ENCODE data around the gene KAT14.

DNA sequence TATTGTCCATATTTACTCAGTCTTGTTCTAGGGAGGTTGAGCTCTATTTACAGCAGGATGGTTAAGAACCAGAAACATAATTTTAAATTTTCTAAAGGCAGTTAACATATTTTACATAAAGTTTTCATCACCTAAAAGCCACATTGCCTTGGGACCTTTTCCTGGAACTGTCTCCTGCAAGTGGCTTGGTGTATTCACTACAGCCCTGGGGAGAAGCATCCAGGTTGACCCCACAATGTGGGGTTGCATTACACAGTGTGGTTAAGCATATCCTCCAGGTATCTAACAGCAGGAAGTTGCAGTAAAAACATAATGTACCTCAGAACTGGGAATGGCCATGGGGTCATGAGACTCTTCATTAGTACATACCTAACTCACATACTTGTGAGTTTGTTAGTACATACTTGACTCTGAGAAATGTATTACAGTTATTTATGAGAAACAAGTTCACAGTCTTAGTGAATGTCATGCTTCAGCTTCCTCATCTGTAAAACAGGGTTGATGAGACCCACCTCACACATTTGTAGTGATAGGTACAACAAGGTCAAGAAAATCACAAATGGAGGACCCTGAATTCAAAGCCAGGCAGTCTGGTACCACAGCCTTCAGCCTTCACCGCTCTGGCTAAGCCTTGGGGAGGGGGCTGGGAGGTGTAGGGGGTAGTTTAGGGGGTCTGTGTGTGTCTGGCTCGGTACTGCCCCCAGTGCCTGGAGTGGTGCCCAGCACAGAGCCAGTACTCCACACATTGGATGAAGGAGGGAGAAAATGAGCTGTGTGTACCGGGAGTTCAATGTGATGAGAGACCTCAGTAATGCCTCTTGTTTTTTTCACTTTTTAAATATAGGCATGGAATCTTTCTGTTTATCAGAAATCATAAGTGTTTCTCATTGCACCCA lies 52.9 kb downstream of the KAT14 start:
- TF ChIP-seq RAD21 (conservative IDR thresholded peaks at IDR 0.05 in 1 of 2, IDR thresholded peaks at IDR 0.05 in 1 of 2) (no peak), POLR2A (IDR thresholded peaks at IDR 0.05; ENCODE audit: low read length) (no peak), MAZ (IDR thresholded peaks at IDR 0.05; ENCODE audit: borderline replicate concordance, low read depth, low read length) (no peak), ESRRA (IDR thresholded peaks at IDR 0.05; ENCODE audit: borderline replicate concordance, low read length) (no peak), JUNB (IDR thresholded peaks at IDR 0.05) (no peak)
- TF ChIP-seq, protein P1, sequence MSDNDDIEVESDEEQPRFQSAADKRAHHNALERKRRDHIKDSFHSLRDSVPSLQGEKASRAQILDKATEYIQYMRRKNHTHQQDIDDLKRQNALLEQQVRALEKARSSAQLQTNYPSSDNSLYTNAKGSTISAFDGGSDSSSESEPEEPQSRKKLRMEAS (IDR thresholded peaks at IDR 0.05): no peak
- TF ChIP-seq, protein P2, sequence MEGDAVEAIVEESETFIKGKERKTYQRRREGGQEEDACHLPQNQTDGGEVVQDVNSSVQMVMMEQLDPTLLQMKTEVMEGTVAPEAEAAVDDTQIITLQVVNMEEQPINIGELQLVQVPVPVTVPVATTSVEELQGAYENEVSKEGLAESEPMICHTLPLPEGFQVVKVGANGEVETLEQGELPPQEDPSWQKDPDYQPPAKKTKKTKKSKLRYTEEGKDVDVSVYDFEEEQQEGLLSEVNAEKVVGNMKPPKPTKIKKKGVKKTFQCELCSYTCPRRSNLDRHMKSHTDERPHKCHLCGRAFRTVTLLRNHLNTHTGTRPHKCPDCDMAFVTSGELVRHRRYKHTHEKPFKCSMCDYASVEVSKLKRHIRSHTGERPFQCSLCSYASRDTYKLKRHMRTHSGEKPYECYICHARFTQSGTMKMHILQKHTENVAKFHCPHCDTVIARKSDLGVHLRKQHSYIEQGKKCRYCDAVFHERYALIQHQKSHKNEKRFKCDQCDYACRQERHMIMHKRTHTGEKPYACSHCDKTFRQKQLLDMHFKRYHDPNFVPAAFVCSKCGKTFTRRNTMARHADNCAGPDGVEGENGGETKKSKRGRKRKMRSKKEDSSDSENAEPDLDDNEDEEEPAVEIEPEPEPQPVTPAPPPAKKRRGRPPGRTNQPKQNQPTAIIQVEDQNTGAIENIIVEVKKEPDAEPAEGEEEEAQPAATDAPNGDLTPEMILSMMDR (IDR thresholded peaks at IDR 0.05): no peak

Data from A549 (cell line).